HEK293 (cell line): ENCODE results near the gene SRSF9.

Source experiments
- CTCF ChIA-PET: fragments of 350-600 bp; formaldehyde crosslinking; extraction: SDS; loops from one replicate; lab custom pipeline; 2021; ENCODE audit warnings: antibody characterized with exemption; lab: Yijun Ruan, JAX
- POLR2A ChIA-PET: fragments of 300-600 bp; formaldehyde crosslinking; extraction: SDS; loops from one replicate; lab custom pipeline; 2020; ENCODE audit warnings: antibody characterized with exemption, inconsistent platforms; lab: Yijun Ruan, JAX
- H3K27ac ChIP-seq: fragments of 200-500 bp; sonication (Bioruptor generic); 2 replicates; pipeline ENCODE4 v1.5.1; 2014; ENCODE audit warnings: low read depth, low read length, control low read depth, inconsistent platforms; ENCODE audit errors: extremely low read depth
- H3K36me3 ChIP-seq, 2 experiments: fragments of 200-500 bp in 1 of 2; sonication (Bioruptor generic) in 1 of 2; 1 replicate in 1 of 2; 2 replicates in 1 of 2; pipeline ENCODE4 v1.5.1; 2014 to 2017; ENCODE audit warnings: inconsistent platforms in 2 of 2, low read length in 2 of 2; ENCODE audit not compliant: control insufficient read depth in 2 of 2, insufficient read depth in 1 of 2
- H3K4me1 ChIP-seq: fragments of 200-500 bp; sonication (Bioruptor generic); 2 replicates; pipeline ENCODE4 v1.5.1; 2014; ENCODE audit warnings: mild to moderate bottlenecking, low read length, inconsistent platforms; ENCODE audit not compliant: control insufficient read depth, insufficient read depth
- H3K4me3 ChIP-seq: 2 replicates; pipeline ENCODE4 v1.5.1; 2011; ENCODE audit warnings: low read depth, mild to moderate bottlenecking, control low read depth, low read length, moderate library complexity
- H3K9me3 ChIP-seq: fragments of 200-500 bp; sonication (Bioruptor generic); 2 replicates; pipeline ENCODE4 v1.5.1; 2014; ENCODE audit warnings: low read depth, low read length, inconsistent platforms; ENCODE audit not compliant: control insufficient read depth, insufficient read depth
- MYNN ChIP-seq: fragments of 450-650 bp; formaldehyde crosslinking; IDR thresholded peaks from 2 replicates; pipeline ENCODE4 v1.5.1; 2016; ENCODE audit warnings: missing biosample characterization, missing genetic modification characterization, borderline replicate concordance
- OVOL3 ChIP-seq: fragments of 450-650 bp; formaldehyde crosslinking; IDR thresholded peaks from 2 replicates; pipeline ENCODE4 v1.5.1; 2016; ENCODE audit warnings: missing biosample characterization, missing genetic modification characterization
- RBAK ChIP-seq: fragments of 450-650 bp; formaldehyde crosslinking; IDR thresholded peaks from 2 replicates; pipeline ENCODE4 v1.5.1; 2016; ENCODE audit warnings: missing biosample characterization, missing genetic modification characterization
- SCRT1 ChIP-seq: fragments of 450-650 bp; formaldehyde crosslinking; IDR thresholded peaks from 2 replicates; pipeline ENCODE4 v1.5.1; 2016; ENCODE audit warnings: missing biosample characterization, missing genetic modification characterization, borderline replicate concordance
- SP7 ChIP-seq: fragments of 450-650 bp; formaldehyde crosslinking; IDR thresholded peaks from 2 replicates; pipeline ENCODE4 v1.5.1; 2016; ENCODE audit warnings: missing biosample characterization, missing genetic modification characterization
- YY2 ChIP-seq: fragments of 450-650 bp; formaldehyde crosslinking; IDR thresholded peaks from 2 replicates; pipeline ENCODE4 v1.5.1; 2016; ENCODE audit warnings: missing biosample characterization, missing genetic modification characterization
- ZBTB17 ChIP-seq: fragments of 450-650 bp; formaldehyde crosslinking; IDR thresholded peaks from 2 replicates; pipeline ENCODE4 v1.5.1; 2016; ENCODE audit warnings: missing biosample characterization, missing genetic modification characterization
- ZBTB8A ChIP-seq: fragments of 450-650 bp; formaldehyde crosslinking; IDR thresholded peaks from 2 replicates; pipeline ENCODE4 v1.5.1; 2016; ENCODE audit warnings: missing biosample characterization, missing genetic modification characterization
- ZNF140 ChIP-seq: fragments of 450-650 bp; formaldehyde crosslinking; IDR thresholded peaks from 2 replicates; pipeline ENCODE4 v1.5.1; 2016; ENCODE audit warnings: missing biosample characterization, missing genetic modification characterization
- ZNF146 ChIP-seq: fragments of 450-650 bp; formaldehyde crosslinking; IDR thresholded peaks from 2 replicates; pipeline ENCODE4 v1.5.1; 2016; ENCODE audit warnings: missing biosample characterization, missing genetic modification characterization
- ZNF2 ChIP-seq: fragments of 450-650 bp; formaldehyde crosslinking; IDR thresholded peaks from 2 replicates; pipeline ENCODE4 v1.5.1; 2016; ENCODE audit warnings: missing biosample characterization, missing genetic modification characterization
- ZNF335 ChIP-seq: fragments of 450-650 bp; formaldehyde crosslinking; conservative IDR thresholded peaks from 2 replicates; pipeline ENCODE4 v1.5.1; 2016; ENCODE audit warnings: missing biosample characterization, missing genetic modification characterization
- ZNF354C ChIP-seq: fragments of 450-650 bp; formaldehyde crosslinking; IDR thresholded peaks from 2 replicates; pipeline ENCODE4 v1.5.1; 2016; ENCODE audit warnings: missing biosample characterization, missing genetic modification characterization, low read depth, borderline replicate concordance
- ZNF394 ChIP-seq: fragments of 450-650 bp; formaldehyde crosslinking; IDR thresholded peaks from 2 replicates; pipeline ENCODE4 v1.5.1; 2016; ENCODE audit warnings: missing biosample characterization, missing genetic modification characterization, mild to moderate bottlenecking, moderate library complexity, borderline replicate concordance
- ZNF510 ChIP-seq: fragments of 450-650 bp; formaldehyde crosslinking; IDR thresholded peaks from 2 replicates; pipeline ENCODE4 v1.5.1; 2018; ENCODE audit warnings: mild to moderate bottlenecking, missing genetic modification characterization, missing biosample characterization; ENCODE audit not compliant: insufficient replicate concordance
- ZNF514 ChIP-seq: fragments of 450-650 bp; formaldehyde crosslinking; IDR thresholded peaks from 2 replicates; pipeline ENCODE4 v1.5.1; 2016; ENCODE audit warnings: missing biosample characterization, missing genetic modification characterization
- ZNF529 ChIP-seq: fragments of 450-650 bp; formaldehyde crosslinking; IDR thresholded peaks from 2 replicates; pipeline ENCODE4 v1.5.1; 2017; ENCODE audit warnings: missing genetic modification characterization, missing biosample characterization; ENCODE audit not compliant: insufficient replicate concordance
- ZNF560 ChIP-seq: fragments of 450-650 bp; formaldehyde crosslinking; IDR thresholded peaks from 2 replicates; pipeline ENCODE4 v1.5.1; 2017; ENCODE audit warnings: missing biosample characterization, missing genetic modification characterization, borderline replicate concordance
- ZNF660 ChIP-seq: fragments of 450-650 bp; IDR thresholded peaks from 2 replicates; pipeline ENCODE4 v1.5.1; 2018; ENCODE audit warnings: missing biosample characterization, mild to moderate bottlenecking, missing genetic modification characterization
- ZNF664 ChIP-seq: fragments of 450-650 bp; formaldehyde crosslinking; IDR thresholded peaks from 2 replicates; pipeline ENCODE4 v1.5.1; 2016; ENCODE audit warnings: missing biosample characterization, missing genetic modification characterization
- TF ChIP-seq, protein P1 (sequence below): fragments of 450-650 bp; formaldehyde crosslinking; IDR thresholded peaks from 2 replicates; pipeline ENCODE4 v1.5.1; 2016; ENCODE audit warnings: missing biosample characterization, missing genetic modification characterization
- TF ChIP-seq, protein P2 (sequence below): fragments of 450-650 bp; formaldehyde crosslinking; conservative IDR thresholded peaks from 2 replicates; pipeline ENCODE4 v1.5.1; 2016; ENCODE audit warnings: low read depth, missing biosample characterization, missing genetic modification characterization
- TF ChIP-seq, protein P3 (sequence below): fragments of 450-650 bp; formaldehyde crosslinking; IDR thresholded peaks from 2 replicates; pipeline ENCODE4 v1.5.1; 2016; ENCODE audit warnings: missing biosample characterization, missing genetic modification characterization
- TF ChIP-seq, protein P4 (sequence below): fragments of 450-650 bp; formaldehyde crosslinking; IDR thresholded peaks from 2 replicates; pipeline ENCODE4 v1.5.1; 2016; ENCODE audit warnings: missing biosample characterization, missing genetic modification characterization
- TF ChIP-seq, protein P5 (sequence below): fragments of 450-650 bp; formaldehyde crosslinking; IDR thresholded peaks from 2 replicates; pipeline ENCODE4 v1.5.1; 2016; ENCODE audit warnings: missing biosample characterization, missing genetic modification characterization

The SRSF9 gene

DNA sequence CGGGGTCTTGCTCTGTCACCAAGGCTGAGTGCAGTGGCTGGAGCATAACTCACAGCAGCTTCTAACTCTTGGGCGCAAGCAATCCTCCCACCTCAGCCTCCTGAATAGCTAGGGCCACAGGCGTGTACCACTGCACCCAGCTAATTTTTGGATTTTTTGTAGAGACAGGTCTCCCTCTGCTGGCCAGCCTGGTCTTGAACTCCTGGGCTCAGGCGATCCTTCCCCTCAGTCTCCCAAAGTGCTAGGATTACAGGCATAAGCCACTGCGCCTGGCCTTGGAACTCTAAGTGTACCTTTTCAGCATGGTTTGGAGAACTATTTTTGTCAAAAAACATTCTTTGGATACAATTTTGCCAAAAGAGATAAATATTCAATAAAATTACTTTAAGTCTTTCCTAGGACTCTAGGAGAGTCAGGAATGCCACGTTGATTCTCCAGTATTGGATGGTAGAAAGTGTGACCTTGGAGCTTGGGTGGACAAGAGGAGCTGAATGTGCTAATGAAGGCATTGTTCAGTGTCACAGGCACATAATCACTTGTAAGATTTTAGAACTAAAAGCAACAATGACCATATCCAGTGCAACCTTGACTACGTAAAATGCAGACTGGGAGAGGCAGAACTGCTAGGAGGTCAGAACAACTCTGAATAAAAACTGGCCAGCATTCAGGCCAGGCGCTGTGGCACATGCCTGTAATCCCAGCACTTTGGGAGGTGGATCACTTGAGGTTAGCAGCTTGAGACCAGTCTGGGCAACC is 2.8 kb downstream of the SRSF9 start:
- Histone ChIP-seq H3K36me3 (peaks cover 55 to 60% of the 10 kb centered on the region in 2 experiments), H3K9me3 (no peaks in the 10 kb centered on the region), H3K4me1 (peaks cover 10% of the 10 kb centered on the region; the same call in 1 of the 2 replicates), H3K27ac (no peak overlapping the region), H3K4me3 (no peak overlapping the region)
- CTCF ChIA-PET, result interaction anchor here (0.6 to 3.1 kb wide), 24 partner anchors 10 to 505 kb away, joined by 3 to 30 read pairs (median 4); no protein-coding TSS in a partner anchor
- POLR2A ChIA-PET, result interaction anchor here (1.5 to 4.7 kb wide), 4 partner anchors 14 to 30 kb away, joined by 7 to 38 read pairs (median 16); partner anchors contain the start of genes DYNLL1, GATC and TRIAP1
- TF ChIP-seq, protein P1, sequence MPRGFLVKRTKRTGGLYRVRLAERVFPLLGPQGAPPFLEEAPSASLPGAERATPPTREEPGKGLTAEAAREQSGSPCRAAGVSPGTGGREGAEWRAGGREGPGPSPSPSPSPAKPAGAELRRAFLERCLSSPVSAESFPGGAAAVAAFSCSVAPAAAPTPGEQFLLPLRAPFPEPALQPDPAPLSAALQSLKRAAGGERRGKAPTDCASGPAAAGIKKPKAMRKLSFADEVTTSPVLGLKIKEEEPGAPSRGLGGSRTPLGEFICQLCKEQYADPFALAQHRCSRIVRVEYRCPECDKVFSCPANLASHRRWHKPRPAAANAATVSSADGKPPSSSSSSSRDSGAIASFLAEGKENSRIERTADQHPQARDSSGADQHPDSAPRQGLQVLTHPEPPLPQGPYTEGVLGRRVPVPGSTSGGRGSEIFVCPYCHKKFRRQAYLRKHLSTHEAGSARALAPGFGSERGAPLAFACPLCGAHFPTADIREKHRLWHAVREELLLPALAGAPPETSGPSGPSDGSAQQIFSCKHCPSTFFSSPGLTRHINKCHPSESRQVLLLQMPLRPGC, result no peak
- TF ChIP-seq ZNF354C (tag by site-specific recombination) (no peak), ZNF146 (no peak), ZNF529 (no peak), ZBTB17 (tag by site-specific recombination) (peak; percentile 53; the same call in 1 of the 2 replicates), RBAK (tag by site-specific recombination) (no peak), ZNF335 (tag by site-specific recombination) (0 out of 2 replicates have a peak, but pooled peaks have one; percentile 15), ZNF140 (no peak), OVOL3 (tag by site-specific recombination) (no peak), ZNF2 (0 out of 2 replicates have a peak, but pooled peaks have one; percentile 29), SCRT1 (tag by site-specific recombination) (0 out of 2 replicates have a peak, but pooled peaks have one; percentile 18), YY2 (tag by site-specific recombination) (no peak), SP7 (tag by site-specific recombination) (0 out of 2 replicates have a peak, but pooled peaks have one; percentile 31), ZNF664 (no peak), MYNN (tag by site-specific recombination) (no peak), ZNF514 (tag by site-specific recombination) (no peak), ZNF394 (tag by site-specific recombination) (no peak), ZNF510 (tag by site-specific recombination) (no peak), ZNF560 (tag by site-specific recombination) (no peak), ZNF660 (tag by site-specific recombination) (0 out of 2 replicates have a peak, but pooled peaks have one; percentile 27), ZBTB8A (tag by site-specific recombination) (0 out of 2 replicates have a peak, but pooled peaks have one; percentile 18)
- TF ChIP-seq, protein P2, sequence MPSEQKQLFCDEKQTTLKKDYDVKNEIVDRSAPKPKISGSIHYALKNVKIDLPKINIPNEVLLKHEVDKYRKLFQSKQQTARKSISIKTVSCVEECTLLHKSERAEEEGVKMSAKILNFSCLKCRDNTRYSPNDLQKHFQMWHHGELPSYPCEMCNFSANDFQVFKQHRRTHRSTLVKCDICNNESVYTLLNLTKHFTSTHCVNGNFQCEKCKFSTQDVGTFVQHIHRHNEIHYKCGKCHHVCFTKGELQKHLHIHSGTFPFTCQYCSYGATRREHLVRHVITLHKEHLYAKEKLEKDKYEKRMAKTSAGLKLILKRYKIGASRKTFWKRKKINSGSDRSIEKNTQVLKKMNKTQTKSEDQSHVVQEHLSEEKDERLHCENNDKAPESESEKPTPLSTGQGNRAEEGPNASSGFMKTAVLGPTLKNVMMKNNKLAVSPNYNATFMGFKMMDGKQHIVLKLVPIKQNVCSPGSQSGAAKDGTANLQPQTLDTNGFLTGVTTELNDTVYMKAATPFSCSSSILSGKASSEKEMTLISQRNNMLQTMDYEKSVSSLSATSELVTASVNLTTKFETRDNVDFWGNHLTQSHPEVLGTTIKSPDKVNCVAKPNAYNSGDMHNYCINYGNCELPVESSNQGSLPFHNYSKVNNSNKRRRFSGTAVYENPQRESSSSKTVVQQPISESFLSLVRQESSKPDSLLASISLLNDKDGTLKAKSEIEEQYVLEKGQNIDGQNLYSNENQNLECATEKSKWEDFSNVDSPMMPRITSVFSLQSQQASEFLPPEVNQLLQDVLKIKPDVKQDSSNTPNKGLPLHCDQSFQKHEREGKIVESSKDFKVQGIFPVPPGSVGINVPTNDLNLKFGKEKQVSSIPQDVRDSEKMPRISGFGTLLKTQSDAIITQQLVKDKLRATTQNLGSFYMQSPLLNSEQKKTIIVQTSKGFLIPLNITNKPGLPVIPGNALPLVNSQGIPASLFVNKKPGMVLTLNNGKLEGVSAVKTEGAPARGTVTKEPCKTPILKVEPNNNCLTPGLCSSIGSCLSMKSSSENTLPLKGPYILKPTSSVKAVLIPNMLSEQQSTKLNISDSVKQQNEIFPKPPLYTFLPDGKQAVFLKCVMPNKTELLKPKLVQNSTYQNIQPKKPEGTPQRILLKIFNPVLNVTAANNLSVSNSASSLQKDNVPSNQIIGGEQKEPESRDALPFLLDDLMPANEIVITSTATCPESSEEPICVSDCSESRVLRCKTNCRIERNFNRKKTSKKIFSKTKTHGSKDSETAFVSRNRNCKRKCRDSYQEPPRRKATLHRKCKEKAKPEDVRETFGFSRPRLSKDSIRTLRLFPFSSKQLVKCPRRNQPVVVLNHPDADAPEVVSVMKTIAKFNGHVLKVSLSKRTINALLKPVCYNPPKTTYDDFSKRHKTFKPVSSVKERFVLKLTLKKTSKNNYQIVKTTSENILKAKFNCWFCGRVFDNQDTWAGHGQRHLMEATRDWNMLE, result no peak
- TF ChIP-seq, protein P3, sequence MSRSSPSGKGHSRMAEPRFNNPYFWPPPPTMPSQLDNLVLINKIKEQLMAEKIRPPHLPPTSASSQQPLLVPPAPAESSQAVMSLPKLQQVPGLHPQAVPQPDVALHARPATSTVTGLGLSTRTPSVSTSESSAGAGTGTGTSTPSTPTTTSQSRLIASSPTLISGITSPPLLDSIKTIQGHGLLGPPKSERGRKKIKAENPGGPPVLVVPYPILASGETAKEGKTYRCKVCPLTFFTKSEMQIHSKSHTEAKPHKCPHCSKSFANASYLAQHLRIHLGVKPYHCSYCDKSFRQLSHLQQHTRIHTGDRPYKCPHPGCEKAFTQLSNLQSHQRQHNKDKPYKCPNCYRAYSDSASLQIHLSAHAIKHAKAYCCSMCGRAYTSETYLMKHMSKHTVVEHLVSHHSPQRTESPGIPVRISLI (tag by site-specific recombination), result no peak
- TF ChIP-seq, protein P4, sequence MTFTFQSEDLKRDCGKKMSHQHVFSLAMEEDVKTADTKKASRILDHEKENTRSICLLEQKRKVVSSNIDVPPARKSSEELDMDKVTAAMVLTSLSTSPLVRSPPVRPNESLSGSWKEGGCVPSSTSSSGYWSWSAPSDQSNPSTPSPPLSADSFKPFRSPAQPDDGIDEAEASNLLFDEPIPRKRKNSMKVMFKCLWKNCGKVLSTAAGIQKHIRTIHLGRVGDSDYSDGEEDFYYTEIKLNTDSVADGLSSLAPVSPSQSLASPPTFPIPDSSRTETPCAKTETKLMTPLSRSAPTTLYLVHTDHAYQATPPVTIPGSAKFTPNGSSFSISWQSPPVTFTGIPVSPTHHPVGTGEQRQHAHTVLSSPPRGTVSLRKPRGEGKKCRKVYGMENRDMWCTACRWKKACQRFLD, result no peak
- TF ChIP-seq, protein P5, sequence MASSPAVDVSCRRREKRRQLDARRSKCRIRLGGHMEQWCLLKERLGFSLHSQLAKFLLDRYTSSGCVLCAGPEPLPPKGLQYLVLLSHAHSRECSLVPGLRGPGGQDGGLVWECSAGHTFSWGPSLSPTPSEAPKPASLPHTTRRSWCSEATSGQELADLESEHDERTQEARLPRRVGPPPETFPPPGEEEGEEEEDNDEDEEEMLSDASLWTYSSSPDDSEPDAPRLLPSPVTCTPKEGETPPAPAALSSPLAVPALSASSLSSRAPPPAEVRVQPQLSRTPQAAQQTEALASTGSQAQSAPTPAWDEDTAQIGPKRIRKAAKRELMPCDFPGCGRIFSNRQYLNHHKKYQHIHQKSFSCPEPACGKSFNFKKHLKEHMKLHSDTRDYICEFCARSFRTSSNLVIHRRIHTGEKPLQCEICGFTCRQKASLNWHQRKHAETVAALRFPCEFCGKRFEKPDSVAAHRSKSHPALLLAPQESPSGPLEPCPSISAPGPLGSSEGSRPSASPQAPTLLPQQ (tag by site-specific recombination), result no peak
